Testis (tissue), 2 donors: ENCODE data around the gene ST8SIA1.

Source experiments
- CTCF ChIP-seq, 3 experiments: fragments of 450-650 bp in 2 of 3; fragments of 200-600 bp in 1 of 3; sonication (generic) in 1 of 3; IDR thresholded peaks; one replicate each; pipeline ENCODE4 v1.5.1; 2016 to 2019; ENCODE audit warnings: antibody characterized with exemption in 3 of 3, mild to moderate bottlenecking in 2 of 3, moderate library complexity in 1 of 3
- POLR2A ChIP-seq: fragments of 450-650 bp; IDR thresholded peaks from one replicate; pipeline ENCODE4 v1.6.1; 2017; ENCODE audit warnings: antibody characterized with exemption, mild to moderate bottlenecking, moderate library complexity

DNA sequence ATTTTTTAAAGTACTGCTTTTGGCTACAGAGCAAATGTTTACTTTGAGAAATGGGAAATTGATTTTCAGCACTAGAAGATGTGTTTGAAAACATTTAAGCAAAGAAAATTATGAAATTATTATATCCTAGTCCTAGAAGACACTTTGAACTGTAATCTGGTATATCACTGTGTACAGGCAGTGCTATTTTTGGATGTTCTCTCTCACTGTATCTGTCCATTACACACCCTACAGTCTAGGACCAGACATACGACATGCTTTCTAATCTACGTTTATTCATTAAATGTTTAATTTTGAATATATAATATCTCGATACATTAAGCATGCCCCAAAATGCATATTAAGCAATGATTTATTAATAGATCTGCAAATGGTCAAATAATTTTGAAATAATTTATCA, 82.5 kb downstream of the ST8SIA1 start:
- TF ChIP-seq POLR2A (no peak), CTCF (IDR thresholded peaks at IDR 0.05) (no peak)
